GM15510 (cell line): ENCODE results near the gene UBE2G1.

Source experiments
- POLR2A ChIP-seq: IDR thresholded peaks from 3 replicates; pipeline ENCODE4 v1.6.1; 2011; ENCODE audit warnings: borderline replicate concordance; ENCODE audit not compliant: insufficient read length; ENCODE audit errors: extremely low read depth

Gene UBE2G1

GRCh38 chr17:4250887-4251286 is 115.6 kb downstream of the UBE2G1 start:
- TF ChIP-seq POLR2A, result no peak

- no peak for TF ChIP-seq POLR2A
These were observed 116.9 kb downstream of the UBE2G1 start for GRCh38 chr17:4249452-4250029.

- TF ChIP-seq POLR2A, result no peak
These were observed 117.8 kb downstream of the UBE2G1 start for GRCh38 chr17:4248504-4249277.

- no peak for TF ChIP-seq POLR2A
These were observed 118.5 kb downstream of the UBE2G1 start for GRCh38 chr17:4247971-4248388.

- TF ChIP-seq POLR2A, result no peak
These were observed 119.0 kb downstream of the UBE2G1 start for GRCh38 chr17:4247361-4247970.

GRCh38 chr17:4246674-4247073 is 119.8 kb downstream of the UBE2G1 start:
- no peak for TF ChIP-seq POLR2A

- no peak for TF ChIP-seq POLR2A
These were observed 124.9 kb downstream of the UBE2G1 start for GRCh38 chr17:4241535-4241934.

GRCh38 chr17:4236456-4236855 is 130.0 kb downstream of the UBE2G1 start:
- no peak for TF ChIP-seq POLR2A

- TF ChIP-seq POLR2A, result no peak
These were observed 130.8 kb downstream of the UBE2G1 start for GRCh38 chr17:4235372-4236279.

- no peak for TF ChIP-seq POLR2A
These were observed 132.1 kb downstream of the UBE2G1 start for GRCh38 chr17:4234401-4234800.

GRCh38 chr17:4233668-4234258 is 132.7 kb downstream of the UBE2G1 start:
- TF ChIP-seq POLR2A, result no peak

GRCh38 chr17:4232168-4232813 is 134.2 kb downstream of the UBE2G1 start:
- no peak for TF ChIP-seq POLR2A

- no peak for TF ChIP-seq POLR2A
These were observed 136.6 kb downstream of the UBE2G1 start for GRCh38 chr17:4229627-4230541.
